Caco-2 (cell line): ENCODE results near the gene CDC42SE1. TPM values are rescaled to one million over a fixed set of nuclear protein-coding genes. Genes with fewer than 3 reads are reported as not detected.

Source experiments
- BruUV-seq: library from RNA; stranded (reverse); fragments of 400-500 nt; replicated peaks from 2 replicates; lab custom pipeline; 2021; lab: Mats Ljungman, UMichigan
- CTCF ChIA-PET: fragments of 300-600 bp; sonication (Branson Sonifier 250); formaldehyde crosslinking; loops from one replicate; lab custom pipeline; 2022; ENCODE audit warnings: antibody characterized with exemption; lab: Charles Lee
- POLR2A ChIA-PET: fragments of 300-600 bp; sonication (Branson Sonifier 250); formaldehyde crosslinking; loops from one replicate; lab custom pipeline; 2022; ENCODE audit warnings: antibody characterized with exemption; lab: Charles Lee
- DNase-seq, 2 experiments: peaks; one replicate each; pipeline versions ENCODE4 v3.0.0 to v3.0.0-alpha.2; 2020 to 2022
- H3K27me3 ChIP-seq: replicated peaks from 2 replicates; pipeline ENCODE4 v1.6.0; 2011; ENCODE audit warnings: low read length; ENCODE audit not compliant: control insufficient read depth, insufficient read depth
- H3K36me3 ChIP-seq: 2 replicates; pipeline ENCODE4 v1.5.1; 2011; ENCODE audit warnings: low read length; ENCODE audit not compliant: control insufficient read depth, insufficient read depth
- H3K4me1 ChIP-seq: fragments of 250-450 bp; sonication (Bioruptor Pico); 2 replicates; pipeline ENCODE4 v1.5.1; 2020; ENCODE audit warnings: mild to moderate bottlenecking
- H3K4me3 ChIP-seq: 2 replicates; pipeline ENCODE4 v1.5.1; 2011; ENCODE audit warnings: low read depth, mild to moderate bottlenecking, control low read depth, low read length
- H3K9me3 ChIP-seq: fragments of 250-450 bp; sonication (Bioruptor Pico); 2 replicates; pipeline ENCODE4 v1.5.1; 2020; ENCODE audit warnings: mild to moderate bottlenecking, moderate library complexity
- H3K27ac Mint-ChIP-seq: one replicate; pipeline ENCODE4 v1.8.0; 2022; ENCODE audit warnings: mixed read lengths; ENCODE audit not compliant: unreplicated experiment
- H3K27me3 Mint-ChIP-seq: one replicate; pipeline ENCODE4 v1.8.0; 2022; ENCODE audit warnings: mixed read lengths; ENCODE audit not compliant: insufficient read depth, unreplicated experiment
- H3K36me3 Mint-ChIP-seq: one replicate; pipeline ENCODE4 v1.8.0; 2022; ENCODE audit warnings: mild to moderate bottlenecking, mixed read lengths; ENCODE audit not compliant: insufficient read depth, unreplicated experiment
- H3K4me1 Mint-ChIP-seq: one replicate; pipeline ENCODE4 v1.8.0; 2022; ENCODE audit warnings: low read depth, mixed read lengths; ENCODE audit not compliant: unreplicated experiment
- H3K4me3 Mint-ChIP-seq: one replicate; pipeline ENCODE4 v1.8.0; 2022; ENCODE audit warnings: mild to moderate bottlenecking, moderate library complexity, mixed read lengths; ENCODE audit not compliant: unreplicated experiment
- H3K9me3 Mint-ChIP-seq: one replicate; pipeline ENCODE4 v1.8.0; 2022; ENCODE audit warnings: mixed read lengths; ENCODE audit not compliant: unreplicated experiment
- intact Hi-C: fragments of 100-400 bp; cut with micrococcal nuclease; formaldehyde crosslinking; loops from one replicate; pipeline ENCODE4 v1.10.0; 2022; ENCODE audit not compliant: unreplicated experiment
- total RNA-seq: library from RNA; stranded (reverse); gene quantifications from 2 replicates; pipeline ENCODE4 v1.2.3, GENCODE V29; 2022
- TF ChIP-seq, protein P1 (sequence below), 2 experiments: fragments of 200-600 bp in 1 of 2; IDR thresholded peaks; 1 replicate in 1 of 2; 2 replicates in 1 of 2; pipeline versions ENCODE4 v1.5.1 to v1.8.0; 2011 to 2022; ENCODE audit warnings: antibody characterized with exemption in 1 of 2, control low read depth in 1 of 2, inconsistent platforms in 1 of 2, low read depth in 1 of 2, low read length in 1 of 2, mild to moderate bottlenecking in 1 of 2, moderate library complexity in 1 of 2; ENCODE audit not compliant: insufficient read depth in 1 of 2, severe bottlenecking in 1 of 2, unreplicated experiment in 1 of 2

Gene CDC42SE1
- total RNA-seq, 1 experiment from 2014 or later: 59.4 TPM

DNA sequence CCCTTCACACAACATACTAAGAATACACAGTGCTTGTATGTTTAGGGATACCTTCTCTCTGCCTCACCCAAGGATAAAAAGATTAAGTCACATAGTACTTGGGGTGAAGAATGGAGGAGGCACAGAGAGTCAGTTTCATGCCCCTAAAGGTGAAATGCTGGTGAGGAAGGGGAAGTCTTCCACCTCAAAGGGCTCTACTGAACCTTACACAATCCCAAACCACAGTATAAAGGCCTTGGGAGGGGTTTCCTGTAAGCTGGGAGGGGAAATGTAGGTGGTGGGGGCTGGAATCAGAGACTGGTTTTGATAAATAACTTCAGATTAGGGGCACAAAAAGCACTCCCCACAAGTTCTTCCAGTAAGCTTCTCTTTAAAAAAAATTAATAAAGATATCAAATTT, 56.2 kb downstream of the CDC42SE1 start:
- Histone ChIP-seq H3K9me3 (no peaks in the 10 kb centered on the region), H3K27me3 (no peaks in the 10 kb centered on the region), H3K4me3 (no peak overlapping the region), H3K4me1 (peaks cover 21% of the 10 kb centered on the region), H3K36me3 (no peaks in the 10 kb centered on the region; the same call in 1 of the 2 replicates)
- TF ChIP-seq, protein P1, sequence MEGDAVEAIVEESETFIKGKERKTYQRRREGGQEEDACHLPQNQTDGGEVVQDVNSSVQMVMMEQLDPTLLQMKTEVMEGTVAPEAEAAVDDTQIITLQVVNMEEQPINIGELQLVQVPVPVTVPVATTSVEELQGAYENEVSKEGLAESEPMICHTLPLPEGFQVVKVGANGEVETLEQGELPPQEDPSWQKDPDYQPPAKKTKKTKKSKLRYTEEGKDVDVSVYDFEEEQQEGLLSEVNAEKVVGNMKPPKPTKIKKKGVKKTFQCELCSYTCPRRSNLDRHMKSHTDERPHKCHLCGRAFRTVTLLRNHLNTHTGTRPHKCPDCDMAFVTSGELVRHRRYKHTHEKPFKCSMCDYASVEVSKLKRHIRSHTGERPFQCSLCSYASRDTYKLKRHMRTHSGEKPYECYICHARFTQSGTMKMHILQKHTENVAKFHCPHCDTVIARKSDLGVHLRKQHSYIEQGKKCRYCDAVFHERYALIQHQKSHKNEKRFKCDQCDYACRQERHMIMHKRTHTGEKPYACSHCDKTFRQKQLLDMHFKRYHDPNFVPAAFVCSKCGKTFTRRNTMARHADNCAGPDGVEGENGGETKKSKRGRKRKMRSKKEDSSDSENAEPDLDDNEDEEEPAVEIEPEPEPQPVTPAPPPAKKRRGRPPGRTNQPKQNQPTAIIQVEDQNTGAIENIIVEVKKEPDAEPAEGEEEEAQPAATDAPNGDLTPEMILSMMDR (IDR thresholded peaks at IDR 0.05; ENCODE audit: insufficient read depth in 1 of 2, low read depth in 1 of 2, low read length in 1 of 2, severe bottlenecking in 1 of 2, unreplicated experiment in 1 of 2): no peak
- ChIA-PET POLR2A (interaction anchor here (1.7 kb wide), 1 partner anchor 22 kb away, joined by 6 read pairs; the partner anchor contains the start of gene ANXA9), CTCF (interaction anchor here (1.0 kb wide), 1 partner anchor 10 kb away, joined by 3 read pairs; no protein-coding TSS in a partner anchor)
- intact Hi-C loops: loop anchor here (10.0 kb wide), 1 partner anchor 438 kb away; no protein-coding TSS in a partner anchor
- no peaks in the 10 kb centered on the region for H3K27me3 Mint-ChIP-seq
- H3K36me3 Mint-ChIP-seq: peaks cover 11% of the 10 kb centered on the region
- H3K9me3 Mint-ChIP-seq: no peaks in the 10 kb centered on the region
- no peak overlapping the region for H3K4me3 Mint-ChIP-seq
- H3K27ac Mint-ChIP-seq: peak overlapping the region; percentile 75
- DNase-seq: no peak
- H3K4me1 Mint-ChIP-seq: peaks cover 32% of the 10 kb centered on the region
- BruUV-seq: no TSS peak

DNA sequence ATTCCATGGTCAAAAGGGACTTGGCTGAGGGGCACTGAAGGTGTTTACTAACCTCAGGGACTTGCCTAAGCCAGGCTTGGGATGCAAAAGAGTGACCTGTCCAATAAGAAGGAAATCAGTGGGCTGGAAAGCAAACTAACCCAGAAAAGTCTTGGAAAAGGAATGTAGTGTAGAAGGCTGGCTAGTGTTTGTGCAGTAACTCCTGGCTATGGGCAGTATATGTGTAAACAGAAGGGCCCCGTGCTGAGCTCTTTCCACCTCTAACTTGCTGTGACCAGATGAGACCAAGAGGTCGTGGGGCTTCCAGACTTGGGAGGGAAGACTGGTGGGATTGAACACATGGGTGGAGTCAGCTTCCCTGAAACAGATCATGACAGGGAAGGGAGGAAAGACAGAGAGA, 56.8 kb downstream of the CDC42SE1 start:
- ChIA-PET POLR2A (interaction anchor here (1.7 kb wide), 1 partner anchor 21 kb away, joined by 6 read pairs; the partner anchor contains the start of gene ANXA9), CTCF (interaction anchor here (1.0 kb wide), 1 partner anchor 10 kb away, joined by 3 read pairs; no protein-coding TSS in a partner anchor)
- no peak for DNase-seq
- Mint-ChIP-seq H3K4me3 (peak overlapping the region; percentile 35), H3K27me3 (no peaks in the 10 kb centered on the region), H3K9me3 (no peaks in the 10 kb centered on the region), H3K36me3 (peaks cover 11% of the 10 kb centered on the region), H3K4me1 (peaks cover 28% of the 10 kb centered on the region), H3K27ac (peak overlapping the region; percentile 75)
- Histone ChIP-seq H3K27me3 (no peaks in the 10 kb centered on the region), H3K4me1 (peaks cover 17% of the 10 kb centered on the region), H3K36me3 (no peaks in the 10 kb centered on the region; the same call in 1 of the 2 replicates), H3K9me3 (no peaks in the 10 kb centered on the region), H3K4me3 (no peak overlapping the region)
- no TSS peak for BruUV-seq
- TF ChIP-seq, protein P1 (IDR thresholded peaks at IDR 0.05; ENCODE audit: insufficient read depth in 1 of 2, low read depth in 1 of 2, low read length in 1 of 2, severe bottlenecking in 1 of 2, unreplicated experiment in 1 of 2): no peak
- intact Hi-C loops: loop anchor here (10.0 kb wide), 1 partner anchor 438 kb away; no protein-coding TSS in a partner anchor

DNA sequence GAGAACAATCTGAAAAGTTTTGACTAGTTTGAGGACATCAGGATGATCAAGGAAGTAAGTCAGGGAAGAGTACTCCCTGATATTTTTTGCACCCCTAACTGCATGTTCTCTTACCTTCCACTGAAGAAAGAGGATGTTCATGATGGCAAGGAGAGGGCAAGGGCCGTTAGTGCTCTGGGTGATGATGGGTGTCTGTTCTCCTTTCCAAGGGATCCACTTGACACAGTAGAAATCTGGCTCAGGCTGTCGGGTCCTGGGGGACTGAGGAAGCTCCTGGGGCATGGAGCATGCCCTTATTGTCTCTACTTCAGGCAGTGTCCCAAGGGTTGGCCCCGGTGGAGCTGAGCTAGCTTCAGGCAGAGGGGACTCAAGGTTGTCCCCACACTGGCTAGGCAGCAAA, 57.4 kb downstream of the CDC42SE1 start:
- no peaks in the 10 kb centered on the region for H3K9me3 Mint-ChIP-seq

More for the DNA sequence above, 57.4 kb downstream of the CDC42SE1 start:
- H3K4me3 ChIP-seq: no peak overlapping the region
- H3K9me3 ChIP-seq: no peaks in the 10 kb centered on the region
- Mint-ChIP-seq H3K36me3 (peaks cover 11% of the 10 kb centered on the region), H3K27ac (no peak overlapping the region), H3K4me1 (peaks cover 22% of the 10 kb centered on the region), H3K4me3 (no peak overlapping the region), H3K27me3 (no peaks in the 10 kb centered on the region)
- no TSS peak for BruUV-seq
- intact Hi-C loops: loop anchor here (10.0 kb wide), 1 partner anchor 437 kb away; no protein-coding TSS in a partner anchor
- H3K4me1 ChIP-seq: peaks cover 11% of the 10 kb centered on the region
- DNase-seq: no peak
- POLR2A ChIA-PET: interaction anchor here (1.7 kb wide), 1 partner anchor 21 kb away, joined by 6 read pairs; the partner anchor contains the start of gene ANXA9
- H3K36me3 ChIP-seq: peaks cover 2% of the 10 kb centered on the region
- TF ChIP-seq, protein P1 (IDR thresholded peaks at IDR 0.05; ENCODE audit: insufficient read depth in 1 of 2, low read depth in 1 of 2, low read length in 1 of 2, severe bottlenecking in 1 of 2, unreplicated experiment in 1 of 2): no peak
- CTCF ChIA-PET: interaction anchor here (1.0 kb wide), 1 partner anchor 11 kb away, joined by 3 read pairs; no protein-coding TSS in a partner anchor
- H3K27me3 ChIP-seq: no peaks in the 10 kb centered on the region
